ENCODE results near the gene IFNL1. TPM values are rescaled to one million over a fixed set of nuclear protein-coding genes. Genes with fewer than 3 reads are reported as not detected.

IFNL1 gene
- total RNA-seq, 1 donor from 2014 or later: not detected

GRCh38 chr19:39345956-39346355, 49.7 kb downstream of the IFNL1 start:
- H3K9me3 Mint-ChIP-seq: no peaks in the 10 kb centered on the region
- Histone ChIP-seq H3K4me2 (no peak overlapping the region), H3F3A (ENCODE audit: low read depth) (no peaks in the 10 kb centered on the region), H3K36me3 (no peaks in the 10 kb centered on the region), H3K27me3 (no peaks in the 10 kb centered on the region), H2AFZ (replicated peaks) (no peak overlapping the region), H3K4me3 (no peak overlapping the region), H3K4me1 (peaks cover 18% of the 10 kb centered on the region), H4K20me1 (ENCODE audit: low read depth) (peaks cover 83% of the 10 kb centered on the region), H3K79me2 (ENCODE audit: low read depth) (peaks cover 84% of the 10 kb centered on the region), H3K9ac (no peak overlapping the region), H3K27ac (no peak overlapping the region), H3K9me3 (ENCODE audit: low read depth) (no peaks in the 10 kb centered on the region)
- H3K27ac Mint-ChIP-seq: no peak overlapping the region
- H3K27me3 Mint-ChIP-seq (ENCODE audit: insufficient read depth, low read depth): peaks cover 7% of the 10 kb centered on the region
- H3K4me3 Mint-ChIP-seq: peak overlapping the region; percentile 31
- no peak for DNase-seq (ENCODE audit: low spot score)
- peaks cover 30% of the 10 kb centered on the region for H3K4me1 Mint-ChIP-seq
- peak; percentile 21 for TF ChIP-seq CTCF (IDR thresholded peaks at IDR 0.05)
- no peak for TF ChIP-seq EZH2phosphoT487 (IDR thresholded peaks at IDR 0.05)
- peaks cover 20% of the 10 kb centered on the region for H3K36me3 Mint-ChIP-seq

- Histone ChIP-seq H3F3A (ENCODE audit: low read depth) (no peaks in the 10 kb centered on the region), H3K4me2 (no peak overlapping the region), H3K27me3 (no peaks in the 10 kb centered on the region), H3K79me2 (ENCODE audit: low read depth) (peaks cover 89% of the 10 kb centered on the region), H3K4me1 (peaks cover 16% of the 10 kb centered on the region), H3K4me3 (no peak overlapping the region), H3K27ac (no peak overlapping the region), H3K9ac (no peak overlapping the region), H3K9me3 (ENCODE audit: low read depth) (no peaks in the 10 kb centered on the region), H3K36me3 (no peaks in the 10 kb centered on the region), H2AFZ (replicated peaks) (no peak overlapping the region), H4K20me1 (ENCODE audit: low read depth) (peaks cover 98% of the 10 kb centered on the region)
- H3K27ac Mint-ChIP-seq: no peak overlapping the region
- H3K9me3 Mint-ChIP-seq: no peaks in the 10 kb centered on the region
- H3K36me3 Mint-ChIP-seq: peaks cover 25% of the 10 kb centered on the region
- TF ChIP-seq CTCF (IDR thresholded peaks at IDR 0.05) (no peak), EZH2 (IDR thresholded peaks at IDR 0.05) (no peak), EZH2phosphoT487 (IDR thresholded peaks at IDR 0.05) (no peak)
- peak overlapping the region; percentile 0 for H3K4me3 Mint-ChIP-seq
- DNase-seq (ENCODE audit: low spot score): no peak
- H3K4me1 Mint-ChIP-seq: peaks cover 29% of the 10 kb centered on the region
- H3K27me3 Mint-ChIP-seq (ENCODE audit: insufficient read depth, low read depth): peaks cover 5% of the 10 kb centered on the region
These were observed 51.3 kb downstream of the IFNL1 start for GRCh38 chr19:39347332-39348164.

Small RNA genes lying within 50 kb of the gene (small RNA-seq; reads per million reads assigned to genes)
- not detected for gene AC011445.2

Other genes starting within 250 kb of the IFNL1 start
- 0.22 TPM in 1 of 2 replicates, not detected in the other for gene ACP7, start 212.0 kb upstream of the IFNL1 start, total RNA-seq (ENCODE audit: low replicate concordance)
- gene PAK4, start 170.6 kb upstream of the IFNL1 start, total RNA-seq (ENCODE audit: low replicate concordance): 9.7 and 34.3 TPM in 2 replicates
- gene NCCRP1, start 99.4 kb upstream of the IFNL1 start, total RNA-seq (ENCODE audit: low replicate concordance): 1.0 and 1.9 TPM in 2 replicates
- not detected in 2 replicates for gene SYCN, start 92.1 kb upstream of the IFNL1 start, total RNA-seq (ENCODE audit: low replicate concordance)
- not detected in 2 replicates for gene IFNL3, start 51.4 kb upstream of the IFNL1 start, total RNA-seq (ENCODE audit: low replicate concordance)
- not detected in 2 replicates for gene IFNL4, start 47.6 kb upstream of the IFNL1 start, total RNA-seq (ENCODE audit: low replicate concordance)
- not detected in 2 replicates for gene IFNL2, start 28.0 kb upstream of the IFNL1 start, total RNA-seq (ENCODE audit: low replicate concordance)
- gene LRFN1, start 24.5 kb downstream of the IFNL1 start, total RNA-seq (ENCODE audit: low replicate concordance): 0.17 and 4.3 TPM in 2 replicates
- gene GMFG, start 39.6 kb downstream of the IFNL1 start, total RNA-seq (ENCODE audit: low replicate concordance): 0.43 TPM in 1 of 2 replicates, not detected in the other
- gene SAMD4B, start 46.0 kb downstream of the IFNL1 start, total RNA-seq (ENCODE audit: low replicate concordance): 32.8 and 105 TPM in 2 replicates
- gene PAF1, start 94.7 kb downstream of the IFNL1 start, total RNA-seq (ENCODE audit: low replicate concordance): 15.6 and 29.1 TPM in 2 replicates
- 27.0 and 28.2 TPM in 2 replicates for gene MED29, start 95.0 kb downstream of the IFNL1 start, total RNA-seq (ENCODE audit: low replicate concordance)
- gene ZFP36, start 110.4 kb downstream of the IFNL1 start, total RNA-seq (ENCODE audit: low replicate concordance): 1.2 TPM in 1 of 2 replicates, not detected in the other
- gene PLEKHG2, start 116.3 kb downstream of the IFNL1 start, total RNA-seq (ENCODE audit: low replicate concordance): 10.7 and 46.9 TPM in 2 replicates
- gene RPS16, start 139.5 kb downstream of the IFNL1 start, total RNA-seq (ENCODE audit: low replicate concordance): 94.8 and 268 TPM in 2 replicates
- gene SUPT5H, start 149.2 kb downstream of the IFNL1 start, total RNA-seq (ENCODE audit: low replicate concordance): 48.5 and 84.3 TPM in 2 replicates
- 39.9 and 79.3 TPM in 2 replicates for gene TIMM50, start 184.4 kb downstream of the IFNL1 start, total RNA-seq (ENCODE audit: low replicate concordance)
- 0.37 and 2.8 TPM in 2 replicates for gene DLL3, start 202.5 kb downstream of the IFNL1 start, total RNA-seq (ENCODE audit: low replicate concordance)
- gene SELENOV, start 218.7 kb downstream of the IFNL1 start, total RNA-seq (ENCODE audit: low replicate concordance): 0.73 and 6.2 TPM in 2 replicates
- gene EID2B, start 236.4 kb downstream of the IFNL1 start, total RNA-seq (ENCODE audit: low replicate concordance): 10.1 and 11.1 TPM in 2 replicates
- gene EID2, start 243.8 kb downstream of the IFNL1 start, total RNA-seq (ENCODE audit: low replicate concordance): 20.0 and 23.5 TPM in 2 replicates

All from neural progenitor cell (in vitro differentiated cells).